Hepatocyte (in vitro differentiated cells): Measurements from ENCODE around the gene TEKT5. TPM values are rescaled to one million over a fixed set of nuclear protein-coding genes. Genes with fewer than 3 reads are reported as not detected.

Source experiments
- DNase-seq: peaks from one replicate; pipeline ENCODE4 v3.0.0-alpha.2; 2016; ENCODE audit warnings: low spot score
- H2AFZ ChIP-seq: fragments of 200-600 bp; sonication (generic); 2 replicates; pipeline ENCODE4 v1.6.0; 2016; ENCODE audit warnings: antibody characterized with exemption, mild to moderate bottlenecking
- H3K27ac ChIP-seq: fragments of 200-600 bp; sonication (generic); 2 replicates; pipeline ENCODE4 v1.5.1; 2016; ENCODE audit warnings: mild to moderate bottlenecking
- H3K27me3 ChIP-seq: fragments of 200-600 bp; sonication (generic); 2 replicates; pipeline ENCODE4 v1.6.1; 2016
- H3K36me3 ChIP-seq: fragments of 200-600 bp; sonication (generic); replicated peaks from 2 replicates; pipeline ENCODE4 v1.5.1; 2016; ENCODE audit warnings: low read depth; ENCODE audit not compliant: insufficient read depth
- H3K4me1 ChIP-seq: fragments of 200-600 bp; sonication (generic); 2 replicates; pipeline ENCODE4 v1.5.1; 2016; ENCODE audit warnings: mild to moderate bottlenecking, moderate library complexity; ENCODE audit not compliant: insufficient read depth
- H3K4me2 ChIP-seq: fragments of 200-600 bp; sonication (generic); 2 replicates; pipeline ENCODE4 v1.6.0; 2016
- H3K4me3 ChIP-seq: fragments of 200-600 bp; sonication (generic); 2 replicates; pipeline ENCODE4 v1.5.1; 2016; ENCODE audit warnings: mild to moderate bottlenecking
- H3K79me2 ChIP-seq: fragments of 200-600 bp; sonication (generic); 2 replicates; pipeline ENCODE4 v1.6.0; 2017; ENCODE audit warnings: mild to moderate bottlenecking
- H3K9me2 ChIP-seq: fragments of 200-600 bp; sonication (generic); replicated peaks from 2 replicates; pipeline ENCODE4 v1.6.0; 2017; ENCODE audit warnings: mild to moderate bottlenecking; ENCODE audit not compliant: insufficient read depth
- H3K9me3 ChIP-seq: fragments of 200-600 bp; sonication (generic); 2 replicates; pipeline ENCODE4 v1.5.1; 2016; ENCODE audit warnings: low read depth, mild to moderate bottlenecking
- H4K20me1 ChIP-seq: fragments of 200-600 bp; sonication (generic); 2 replicates; pipeline ENCODE4 v1.6.0; 2016; ENCODE audit warnings: mild to moderate bottlenecking; ENCODE audit not compliant: insufficient read depth, poor library complexity, severe bottlenecking
- CTCF ChIP-seq: fragments of 200-600 bp; sonication (generic); IDR thresholded peaks from 2 replicates; pipeline ENCODE4 v1.5.1; 2016; ENCODE audit warnings: antibody characterized with exemption, mild to moderate bottlenecking; ENCODE audit not compliant: poor library complexity
- EZH2 ChIP-seq: fragments of 200-600 bp; sonication (generic); IDR thresholded peaks from 2 replicates; pipeline ENCODE4 v1.6.1; 2016; ENCODE audit warnings: antibody characterized with exemption, mild to moderate bottlenecking, borderline replicate concordance
- EZH2phosphoT487 ChIP-seq: fragments of 200-600 bp; sonication (generic); IDR thresholded peaks from one replicate; pipeline ENCODE4 v1.6.1; 2018; ENCODE audit warnings: antibody characterized with exemption, mild to moderate bottlenecking, low read depth, moderate library complexity; ENCODE audit not compliant: unreplicated experiment, severe bottlenecking
- WGBS: methylation state at CpG from one replicate; pipeline ENCODE4 v1.1.6; 2016; ENCODE audit warnings: low lambda C conversion rate; ENCODE audit errors: missing lambda C conversion rate; 5-methylcytosine and 5-hydroxymethylcytosine counted together
- polyA plus RNA-seq: library from polyadenylated mRNA; unstranded; fragments of >200 nt; fragmentation: Nextera tagmentation; extraction: Ambion mirVana; gene quantifications from 2 replicates; pipeline ENCODE4 v1.2.1, GENCODE V29; 2016
- total RNA-seq: library from RNA; depleted of rRNA; stranded (reverse); fragments of >200 nt; gene quantifications from 2 replicates; pipeline ENCODE4 v1.2.3, GENCODE V29; 2014

The TEKT5 gene
- total and polyA plus RNA-seq, 2 experiments from 2014 or later = not detected

DNA sequence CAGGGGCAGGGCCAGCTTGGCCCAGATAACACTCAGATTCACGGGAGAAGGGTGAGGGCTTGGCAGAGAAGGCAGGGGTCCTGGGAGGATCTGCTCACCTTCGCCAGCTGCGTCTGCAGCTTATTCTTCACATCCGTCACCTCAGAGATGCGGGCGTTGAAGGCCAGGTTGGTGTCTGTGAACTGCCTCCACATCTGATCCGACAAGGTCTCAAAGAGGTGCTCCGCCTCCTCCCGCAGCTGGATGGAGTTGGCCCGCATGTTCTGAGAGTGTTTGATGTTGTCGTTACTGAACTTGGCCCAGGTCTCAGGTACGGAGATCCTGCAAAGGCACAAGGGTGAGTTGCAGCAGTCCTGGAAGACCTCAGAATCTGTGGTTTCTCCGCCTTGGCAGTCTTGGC, 18.9 kb downstream of the TEKT5 start:
- no peaks in the 10 kb centered on the region for H4K20me1 ChIP-seq

GRCh38 chr16:10675216-10675615, 19.5 kb downstream of the TEKT5 start:
- 88% methylated on average over 11 of the region's 11 CpGs for WGBS
- no peak for DNase-seq
- Histone ChIP-seq H3K9me2 (no peaks in the 10 kb centered on the region), H3K79me2 (no peaks in the 10 kb centered on the region), H3K27ac (no peak overlapping the region), H3K4me3 (no peak overlapping the region), H2AFZ (no peak overlapping the region), H3K4me2 (no peak overlapping the region), H3K36me3 (no peaks in the 10 kb centered on the region), H4K20me1 (no peaks in the 10 kb centered on the region), H3K4me1 (no peaks in the 10 kb centered on the region), H3K27me3 (no peaks in the 10 kb centered on the region), H3K9me3 (no peaks in the 10 kb centered on the region)
- TF ChIP-seq EZH2phosphoT487 = no peak
- no peak for TF ChIP-seq CTCF
- TF ChIP-seq EZH2 = no peak

More for the DNA sequence above, 18.9 kb downstream of the TEKT5 start:
- no peaks in the 10 kb centered on the region for H3K9me2 ChIP-seq
- H3K4me3 ChIP-seq = no peak overlapping the region
- H3K27ac ChIP-seq = no peak overlapping the region
- no peak overlapping the region for H3K4me2 ChIP-seq
- H3K27me3 ChIP-seq = no peaks in the 10 kb centered on the region
- WGBS = 92% methylated on average over 13 of the region's 13 CpGs
- H2AFZ ChIP-seq = no peak overlapping the region
- no peak for DNase-seq
- H3K79me2 ChIP-seq = no peaks in the 10 kb centered on the region
- no peaks in the 10 kb centered on the region for H3K4me1 ChIP-seq
- H3K9me3 ChIP-seq = no peaks in the 10 kb centered on the region
- TF ChIP-seq EZH2phosphoT487 (no peak), EZH2 (no peak), CTCF (no peak)
- no peaks in the 10 kb centered on the region for H3K36me3 ChIP-seq

GRCh38 chr16:10671729-10672128, 23.0 kb downstream of the TEKT5 start:
- no peak for TF ChIP-seq EZH2phosphoT487
- TF ChIP-seq EZH2 = no peak
- no peak for TF ChIP-seq CTCF

GRCh38 chr16:10669791-10670190, 24.9 kb downstream of the TEKT5 start:
- Histone ChIP-seq H3K9me2 (no peaks in the 10 kb centered on the region), H3K79me2 (no peaks in the 10 kb centered on the region), H3K27ac (no peak overlapping the region), H4K20me1 (no peaks in the 10 kb centered on the region), H2AFZ (no peak overlapping the region), H3K4me1 (no peaks in the 10 kb centered on the region), H3K4me3 (no peak overlapping the region), H3K9me3 (no peaks in the 10 kb centered on the region), H3K4me2 (no peak overlapping the region), H3K36me3 (no peaks in the 10 kb centered on the region), H3K27me3 (no peaks in the 10 kb centered on the region)
- 80% methylated on average over 4 of the region's 4 CpGs for WGBS
- DNase-seq = no peak
- TF ChIP-seq CTCF = no peak
- TF ChIP-seq EZH2 = no peak
- no peak for TF ChIP-seq EZH2phosphoT487

More at GRCh38 chr16:10671729-10672128, 23.0 kb downstream of the TEKT5 start:
- no peaks in the 10 kb centered on the region for H3K79me2 ChIP-seq
- H3K4me2 ChIP-seq = no peak overlapping the region
- no peaks in the 10 kb centered on the region for H3K9me2 ChIP-seq
- no peaks in the 10 kb centered on the region for H3K36me3 ChIP-seq
- H3K4me1 ChIP-seq = no peaks in the 10 kb centered on the region
- H3K4me3 ChIP-seq = no peak overlapping the region
- H2AFZ ChIP-seq = no peak overlapping the region
- H4K20me1 ChIP-seq = no peaks in the 10 kb centered on the region
- no peak for DNase-seq
- H3K27me3 ChIP-seq = no peaks in the 10 kb centered on the region
- WGBS = 71% methylated on average over 4 of the region's 4 CpGs
- H3K9me3 ChIP-seq = no peaks in the 10 kb centered on the region
- H3K27ac ChIP-seq = no peak overlapping the region
